ENCODE results near the gene ZNF423.

- TF ChIP-seq CTCF (IDR thresholded peaks at IDR 0.05) (no peak), POLR2A (IDR thresholded peaks at IDR 0.05) (no peak)
These were observed 6.7 kb downstream of the ZNF423 start for GRCh38 chr16:49849037-49849753.

Measured in Peyer's patch (tissue), 4 donors.